OCI-LY3 (cell line): Measurements from ENCODE around the gene TBC1D16.

Source experiments
- H2AFZ ChIP-seq: fragments of 200-600, 300-600 bp; shearing (Covaris generic); 2 replicates; pipeline ENCODE4 v1.6.0; 2014; ENCODE audit warnings: antibody characterized with exemption, low read depth, low read length
- H3K27ac ChIP-seq: fragments of 200-600, 300-600 bp; sonication (generic); 2 replicates; pipeline ENCODE4 v1.5.1; 2014; ENCODE audit warnings: mild to moderate bottlenecking, low read length, moderate library complexity, mixed read lengths
- H3K27me3 ChIP-seq: fragments of 200-600, 300-600 bp; sonication (generic); 2 replicates; pipeline ENCODE4 v1.6.1; 2014; ENCODE audit warnings: low read depth, low read length, mixed read lengths
- H3K36me3 ChIP-seq: fragments of 200-600, 300-600 bp; sonication (generic); replicated peaks from 2 replicates; pipeline ENCODE3; 2014; ENCODE audit warnings: low read depth, low read length, mixed read lengths
- H3K4me1 ChIP-seq: fragments of 300-600, 200-600 bp; sonication (generic); 2 replicates; pipeline ENCODE4 v1.6.1; 2014; ENCODE audit warnings: low read length, mixed read lengths
- H3K4me2 ChIP-seq: fragments of 200-600, 300-600 bp; sonication (generic); 2 replicates; pipeline ENCODE4 v1.6.1; 2014; ENCODE audit warnings: low read length, mixed read lengths
- H3K4me3 ChIP-seq: fragments of 300-600, 200-600 bp; sonication (generic); 2 replicates; pipeline ENCODE4 v1.5.1; 2014; ENCODE audit warnings: antibody characterized with exemption, mild to moderate bottlenecking, low read length, moderate library complexity
- H3K79me2 ChIP-seq: fragments of 300-600, 200-600 bp; shearing (Covaris generic); 2 replicates; pipeline ENCODE4 v1.6.1; 2014; ENCODE audit warnings: mild to moderate bottlenecking, low read length, mixed read lengths
- H3K9ac ChIP-seq: fragments of 300-600, 200-600 bp; shearing (Covaris generic); 2 replicates; pipeline ENCODE4 v1.6.0; 2014; ENCODE audit warnings: mild to moderate bottlenecking, low read length, moderate library complexity
- H3K9me3 ChIP-seq: fragments of 200-600, 300-600 bp; shearing (Covaris generic); 2 replicates; pipeline ENCODE4 v1.6.1; 2014; ENCODE audit warnings: low read length, mixed read lengths; ENCODE audit not compliant: insufficient read depth
- H4K20me1 ChIP-seq: fragments of 200-600, 300-600 bp; sonication (generic); 2 replicates; pipeline ENCODE4 v1.6.1; 2016; ENCODE audit warnings: low read length, mixed read lengths; ENCODE audit not compliant: insufficient read depth
- CTCF ChIP-seq: fragments of 200-600, 300-600 bp; sonication (generic); IDR thresholded peaks from 2 replicates; pipeline ENCODE4 v1.5.1; 2014; ENCODE audit warnings: antibody characterized with exemption, low read length, low read depth
- EZH2phosphoT487 ChIP-seq: fragments of 200-600 bp; shearing (Covaris generic); IDR thresholded peaks from 2 replicates; pipeline ENCODE4 v1.6.1; 2018; ENCODE audit warnings: antibody characterized with exemption, mixed run types, low read depth

Gene TBC1D16

GRCh38 chr17:79932451-79933306, 103.0 kb downstream of the TBC1D16 start:
- peaks cover 28% of the 10 kb centered on the region for H3K79me2 ChIP-seq

DNA sequence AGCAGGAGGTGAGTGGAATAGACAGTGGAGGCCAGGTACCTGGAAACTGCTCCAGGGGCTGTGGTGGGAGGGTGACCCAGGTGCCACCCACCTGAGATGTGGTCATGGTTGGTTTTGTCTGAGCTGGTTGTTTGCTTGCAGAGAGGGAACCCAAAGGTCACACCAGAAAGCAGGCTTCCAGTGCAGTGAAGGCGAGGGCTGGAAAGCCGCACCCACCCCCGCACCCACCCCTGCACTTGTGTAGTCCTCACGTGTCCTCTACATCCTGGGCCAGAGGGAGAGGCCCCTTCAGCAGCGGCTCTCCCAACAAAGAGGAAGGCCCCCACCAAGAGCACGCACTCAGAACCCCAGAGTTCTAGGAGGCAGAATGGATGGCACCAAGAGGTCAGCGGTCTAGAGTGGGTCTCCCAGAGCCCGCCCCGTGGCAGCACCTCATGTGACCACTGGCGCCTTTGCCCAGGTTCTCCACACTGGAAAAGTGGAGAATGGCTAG, 103.8 kb downstream of the TBC1D16 start:
- Histone ChIP-seq H3K27me3 (no peaks in the 10 kb centered on the region), H3K79me2 (peaks cover 28% of the 10 kb centered on the region), H3K27ac (peak overlapping the region; percentile 98), H3K36me3 (peaks cover 6% of the 10 kb centered on the region), H3K4me2 (peak overlapping the region; percentile 85), H3K9me3 (no peaks in the 10 kb centered on the region), H4K20me1 (no peaks in the 10 kb centered on the region), H3K9ac (peak overlapping the region; percentile 97), H3K4me1 (peaks cover 96% of the 10 kb centered on the region), H3K4me3 (peak overlapping the region; percentile 79), H2AFZ (no peak overlapping the region)
- no peak for TF ChIP-seq CTCF
- no peak for TF ChIP-seq EZH2phosphoT487

More at GRCh38 chr17:79932451-79933306, 103.0 kb downstream of the TBC1D16 start:
- peak overlapping the region; percentile 97 for H3K9ac ChIP-seq
- H3K27ac ChIP-seq = peak overlapping the region; percentile 98
- H3K27me3 ChIP-seq = no peaks in the 10 kb centered on the region
- H3K4me1 ChIP-seq = peaks cover 96% of the 10 kb centered on the region
- no peaks in the 10 kb centered on the region for H3K9me3 ChIP-seq
- H4K20me1 ChIP-seq = no peaks in the 10 kb centered on the region
- no peak overlapping the region for H2AFZ ChIP-seq
- TF ChIP-seq CTCF = no peak
- no peak for TF ChIP-seq EZH2phosphoT487
- H3K4me3 ChIP-seq = peak overlapping the region; percentile 79
- H3K36me3 ChIP-seq = peaks cover 6% of the 10 kb centered on the region
- peak overlapping the region; percentile 85 for H3K4me2 ChIP-seq

DNA sequence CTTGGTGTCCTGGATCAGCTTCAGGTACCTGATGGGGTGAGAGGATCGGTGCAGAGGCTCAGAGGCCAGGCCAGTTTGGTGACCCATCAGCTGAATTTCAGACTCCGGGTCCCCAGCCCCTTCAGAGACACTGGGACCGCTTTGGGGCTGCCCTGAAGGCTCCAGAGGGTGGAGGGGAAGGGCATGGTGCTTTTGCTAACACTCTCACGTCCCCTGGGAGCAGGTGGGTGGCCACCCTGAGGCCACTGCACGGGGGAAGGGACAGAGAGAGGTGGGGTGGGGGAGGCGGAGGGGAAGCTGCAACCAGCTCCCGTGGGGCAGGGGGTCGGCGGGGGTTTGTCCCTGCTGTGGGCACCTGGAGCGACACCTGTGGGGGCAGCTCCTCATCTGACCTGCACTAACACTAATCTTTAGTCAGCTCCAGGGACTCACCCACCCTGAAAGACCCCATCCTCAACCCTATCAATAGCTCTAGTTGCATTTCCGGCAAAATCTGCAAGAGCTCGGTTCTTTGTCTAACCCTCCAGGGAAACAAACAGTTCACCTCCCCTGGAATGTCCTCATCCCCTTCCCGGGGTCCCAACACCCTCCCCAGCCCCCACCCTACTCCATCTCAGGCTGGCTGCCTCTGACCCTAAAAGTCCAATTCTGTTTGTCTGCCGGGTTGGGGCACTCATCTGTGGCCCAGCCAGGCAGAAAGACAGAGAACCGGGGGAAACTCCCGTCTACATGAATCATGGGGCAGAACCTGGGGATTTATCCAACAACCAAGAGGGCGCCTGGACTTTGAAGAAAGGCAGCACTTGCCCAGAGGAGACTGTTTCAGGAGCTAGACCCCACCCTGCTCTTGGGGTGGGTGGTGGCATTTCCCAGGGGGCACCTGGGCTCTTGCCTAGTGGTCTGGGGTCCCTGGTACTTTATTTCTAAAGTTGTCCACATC, 104.5 kb downstream of the TBC1D16 start:
- Histone ChIP-seq H3K27me3 (no peaks in the 10 kb centered on the region), H3K27ac (peak overlapping the region; percentile 98), H3K79me2 (peaks cover 28% of the 10 kb centered on the region), H3K4me3 (peak overlapping the region; percentile 74), H4K20me1 (no peaks in the 10 kb centered on the region), H3K4me2 (peak overlapping the region; percentile 85), H3K4me1 (peaks cover 96% of the 10 kb centered on the region), H2AFZ (no peak overlapping the region), H3K9ac (peak overlapping the region; percentile 97), H3K36me3 (peaks cover 6% of the 10 kb centered on the region), H3K9me3 (no peaks in the 10 kb centered on the region)
- TF ChIP-seq CTCF = no peak
- TF ChIP-seq EZH2phosphoT487 = no peak
